ENCODE results near the gene DNAJC1.

The DNAJC1 gene

GRCh38 chr10:21954690-21955089 is 48.8 kb downstream of the DNAJC1 start:
- FAIRE-seq = no peak

DNA sequence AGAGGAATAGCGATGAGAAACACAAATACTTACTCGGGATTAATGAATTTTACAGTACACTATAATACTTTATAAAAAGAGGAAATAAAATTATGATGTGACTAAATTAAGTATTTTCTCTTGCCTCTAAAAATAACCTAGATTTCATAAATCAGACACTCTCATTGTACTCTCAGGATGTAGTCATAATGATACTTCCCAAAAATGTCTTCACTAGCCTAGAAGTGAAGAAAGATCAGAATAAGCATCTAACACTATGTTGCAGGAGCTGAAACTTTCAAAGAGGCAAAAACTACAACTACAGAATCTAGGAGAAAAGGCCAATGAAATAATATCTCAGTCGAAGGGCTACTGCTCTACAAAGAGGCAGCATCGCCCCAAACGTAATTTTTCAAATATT is 49.4 kb downstream of the DNAJC1 start:
- no peak for FAIRE-seq

- FAIRE-seq = peak; percentile 100
These were observed 49.9 kb downstream of the DNAJC1 start for GRCh38 chr10:21953585-21954057.

DNA sequence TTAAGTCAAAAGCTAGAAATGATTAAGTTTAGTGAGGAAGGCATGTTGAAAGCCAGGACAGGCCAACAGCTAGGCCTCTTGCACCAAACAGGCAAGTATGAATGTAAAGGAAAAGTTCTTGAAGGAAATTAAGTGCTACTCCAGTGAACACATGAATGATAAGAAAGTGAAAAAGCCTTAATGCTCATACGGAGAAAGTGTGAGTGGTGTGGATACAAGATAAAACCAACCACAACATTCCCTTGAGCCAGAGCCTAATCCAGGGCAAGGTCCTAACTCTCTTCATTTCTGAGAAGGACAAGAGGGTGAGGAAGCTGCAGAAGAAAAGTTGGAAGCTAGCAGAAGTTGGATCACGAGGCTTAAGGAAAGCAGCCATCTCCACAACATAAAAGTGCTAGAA is 53.0 kb downstream of the DNAJC1 start:
- no peak for FAIRE-seq

- FAIRE-seq = no peak
These were observed 56.6 kb downstream of the DNAJC1 start for GRCh38 chr10:21946946-21947345.

DNA sequence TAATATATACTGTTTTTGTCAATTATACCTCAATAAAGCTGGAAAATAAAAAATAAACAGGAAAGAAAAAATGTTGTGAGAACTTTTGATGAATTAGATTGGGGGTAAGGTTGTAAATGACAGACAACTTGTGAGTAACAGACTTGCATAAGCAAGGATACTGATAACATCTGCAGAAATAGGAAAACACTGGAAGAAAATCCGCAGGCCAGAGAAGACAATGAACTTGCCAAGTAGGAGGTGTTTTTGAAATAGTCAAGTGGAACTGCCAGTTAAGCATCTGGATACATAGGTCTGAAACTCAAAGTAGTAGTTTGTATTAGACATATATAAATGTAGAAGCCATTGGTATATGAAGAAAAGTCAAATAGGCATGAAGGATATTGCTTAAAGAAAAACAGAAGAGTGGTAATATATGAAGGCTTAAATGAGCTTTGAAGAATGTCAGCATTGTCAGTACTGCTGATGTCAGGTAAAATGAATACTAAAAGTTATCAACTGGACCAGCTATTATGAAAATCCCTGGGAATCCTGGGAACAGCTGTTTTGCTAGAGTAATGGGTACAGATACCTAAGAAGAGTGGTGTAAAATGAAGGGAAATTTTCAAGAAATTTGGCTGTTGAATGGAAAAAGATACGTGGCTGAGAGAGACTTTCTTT is 58.7 kb downstream of the DNAJC1 start:
- no peak for FAIRE-seq

GRCh38 chr10:21943633-21944265 is 59.8 kb downstream of the DNAJC1 start:
- no peak for FAIRE-seq

DNA sequence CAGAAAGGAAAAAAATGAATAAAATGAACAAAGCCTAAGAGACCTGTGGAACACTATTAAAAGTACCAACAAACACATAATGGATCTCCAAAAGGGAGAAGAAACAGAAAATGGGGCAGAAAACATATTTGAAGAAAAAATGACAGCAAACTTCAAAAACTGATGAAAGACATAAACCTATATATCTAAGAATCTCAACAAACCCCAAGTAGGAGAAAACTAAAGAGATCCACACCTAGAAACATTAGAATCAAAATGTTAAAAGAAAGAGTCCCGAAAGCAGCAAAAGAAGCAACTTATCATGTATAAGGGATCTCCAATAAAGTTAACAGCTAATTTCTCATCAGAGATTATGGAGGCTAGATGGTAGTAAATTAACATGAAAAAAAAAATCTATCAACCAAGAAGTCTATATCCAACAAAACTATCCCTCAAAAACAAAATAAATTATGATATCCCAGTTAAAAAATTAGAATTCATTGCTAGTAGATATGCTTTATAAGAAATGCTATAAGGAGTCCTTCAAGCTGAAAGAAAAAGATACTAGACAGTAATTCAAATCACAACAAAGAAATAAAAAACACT is 68.0 kb downstream of the DNAJC1 start:
- FAIRE-seq = peak; percentile 41

DNA sequence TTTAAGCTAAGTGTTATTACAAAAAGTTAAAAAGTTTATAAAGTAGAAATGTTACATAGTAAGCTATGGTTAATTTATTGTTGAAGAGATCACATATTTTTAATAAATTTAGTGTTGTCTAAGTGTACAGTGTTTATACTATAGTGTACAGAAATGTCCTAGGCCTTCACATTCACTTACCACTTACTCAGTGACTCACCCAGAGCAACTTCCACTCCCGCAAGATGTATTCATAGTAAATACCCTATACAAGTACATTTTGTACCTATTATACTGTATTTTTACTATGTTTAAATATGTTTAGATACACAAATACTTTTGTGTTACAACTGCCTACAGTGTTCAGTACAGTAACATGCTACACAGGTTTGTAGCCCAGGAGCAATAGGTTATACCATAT is 69.2 kb downstream of the DNAJC1 start:
- FAIRE-seq = no peak

- no peak for FAIRE-seq
These were observed 74.5 kb downstream of the DNAJC1 start for GRCh38 chr10:21929070-21929469.

GRCh38 chr10:21927631-21928353 is 75.7 kb downstream of the DNAJC1 start:
- FAIRE-seq = peak; percentile 58

DNA sequence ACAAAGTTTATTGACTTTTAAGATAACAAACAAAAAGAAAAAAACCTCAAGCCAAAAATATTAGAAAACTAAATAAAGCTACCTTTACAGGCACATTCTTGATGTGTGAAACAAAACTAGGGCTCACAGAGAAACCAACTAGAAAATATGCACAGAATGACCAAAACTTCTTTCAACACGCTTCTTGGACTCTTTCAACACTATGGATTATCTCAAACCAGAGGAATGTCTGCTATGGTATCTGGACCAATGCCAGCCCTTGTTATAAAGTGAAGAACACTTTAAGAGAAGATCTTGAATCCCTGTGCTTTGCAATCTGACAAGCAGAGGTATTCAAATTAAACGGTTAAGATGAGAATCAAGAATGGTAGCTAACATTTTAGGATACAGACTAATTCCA is 76.6 kb downstream of the DNAJC1 start:
- no peak for FAIRE-seq

GRCh38 chr10:21926358-21926925 is 77.1 kb downstream of the DNAJC1 start:
- FAIRE-seq = peak; percentile 81

GRCh38 chr10:21925851-21926250 is 77.7 kb downstream of the DNAJC1 start:
- no peak for FAIRE-seq

- no peak for FAIRE-seq
These were observed 79.0 kb downstream of the DNAJC1 start for GRCh38 chr10:21924511-21924910.

GRCh38 chr10:21920633-21921032 is 82.9 kb downstream of the DNAJC1 start:
- peak; percentile 9 for FAIRE-seq

DNA sequence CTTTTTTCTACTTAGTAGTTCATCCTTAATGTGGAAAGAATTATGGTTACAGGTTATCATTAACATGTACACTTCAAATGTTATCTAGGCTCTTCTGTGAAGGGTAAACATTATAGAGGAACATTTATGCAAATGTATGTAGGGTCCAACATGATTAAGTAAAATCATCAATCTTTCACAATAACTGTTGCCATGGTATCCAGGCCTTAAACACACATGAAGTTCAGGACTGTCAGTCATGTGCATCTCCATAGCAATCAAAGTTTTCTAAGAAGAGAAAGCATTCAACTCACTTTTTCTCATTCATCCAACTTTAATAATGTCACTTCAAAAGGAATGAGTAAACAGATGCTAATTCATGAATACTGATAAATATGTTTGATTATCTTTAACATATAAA is 83.6 kb downstream of the DNAJC1 start:
- FAIRE-seq = no peak

- FAIRE-seq = no peak
These were observed 84.4 kb downstream of the DNAJC1 start for GRCh38 chr10:21919117-21919516.

DNA sequence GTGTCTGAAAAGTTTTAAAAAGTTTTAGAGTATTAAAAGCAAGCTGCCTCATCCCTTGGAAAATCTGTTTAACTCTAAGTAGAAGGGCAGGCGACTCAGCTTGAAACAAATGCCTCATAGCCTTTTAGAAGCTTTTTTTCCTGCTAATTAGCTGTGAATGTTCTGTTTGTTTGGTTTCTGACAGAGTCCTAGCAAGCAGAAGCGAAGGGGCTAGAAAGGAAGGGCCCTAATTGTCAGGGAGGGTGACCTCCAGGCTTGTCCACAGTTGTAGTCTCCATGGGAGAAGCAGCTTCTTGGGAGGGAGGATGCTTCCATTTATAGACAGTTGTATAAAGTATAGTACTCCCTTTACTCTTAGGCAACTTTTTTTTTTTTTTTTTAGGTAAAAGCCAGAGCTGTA is 90.9 kb downstream of the DNAJC1 start:
- no peak for FAIRE-seq

GRCh38 chr10:21910798-21911197 is 92.7 kb downstream of the DNAJC1 start:
- no peak for FAIRE-seq

GRCh38 chr10:21907436-21907835 is 96.1 kb downstream of the DNAJC1 start:
- FAIRE-seq = no peak

GRCh38 chr10:21904930-21905329 is 98.6 kb downstream of the DNAJC1 start:
- no peak for FAIRE-seq

- FAIRE-seq = no peak
These were observed 103.8 kb downstream of the DNAJC1 start for GRCh38 chr10:21899736-21900135.
